HG02973 (cell line): ENCODE measurements around the gene DPYD.

Experiments used
- ATAC-seq: cut with Tn5 transposase; IDR thresholded peaks from one replicate; pipeline ENCODE4 v1.9.1; 2021; ENCODE audit warnings: moderate library complexity; ENCODE audit not compliant: unreplicated experiment

Gene DPYD

GRCh38 chr1:97630948-97631347 lies 289.9 kb downstream of the DPYD start:
- ATAC-seq, result no peak

GRCh38 chr1:97630281-97630680 lies 290.6 kb downstream of the DPYD start:
- ATAC-seq, result no peak

DNA sequence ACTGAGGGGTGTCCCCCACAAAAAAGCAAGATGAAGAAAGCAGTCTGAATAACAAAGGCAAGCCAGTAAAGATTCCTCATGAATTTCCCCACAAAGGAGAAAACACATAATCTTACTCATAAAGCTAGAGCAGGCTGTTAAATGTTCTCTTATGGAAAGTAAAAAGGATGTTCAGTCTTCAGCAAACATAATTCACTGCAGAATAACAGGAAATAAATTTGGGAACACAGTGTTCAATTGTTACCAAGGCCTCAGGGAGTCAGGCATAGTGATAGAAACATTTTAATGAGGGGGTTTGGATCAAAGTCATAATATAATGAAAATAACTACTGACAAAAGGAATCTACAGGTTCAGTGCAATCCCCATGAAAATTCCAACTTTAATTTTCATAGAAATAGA lies 297.6 kb downstream of the DPYD start:
- no peak for ATAC-seq

GRCh38 chr1:97621955-97622354 lies 298.9 kb downstream of the DPYD start:
- no peak for ATAC-seq

DNA sequence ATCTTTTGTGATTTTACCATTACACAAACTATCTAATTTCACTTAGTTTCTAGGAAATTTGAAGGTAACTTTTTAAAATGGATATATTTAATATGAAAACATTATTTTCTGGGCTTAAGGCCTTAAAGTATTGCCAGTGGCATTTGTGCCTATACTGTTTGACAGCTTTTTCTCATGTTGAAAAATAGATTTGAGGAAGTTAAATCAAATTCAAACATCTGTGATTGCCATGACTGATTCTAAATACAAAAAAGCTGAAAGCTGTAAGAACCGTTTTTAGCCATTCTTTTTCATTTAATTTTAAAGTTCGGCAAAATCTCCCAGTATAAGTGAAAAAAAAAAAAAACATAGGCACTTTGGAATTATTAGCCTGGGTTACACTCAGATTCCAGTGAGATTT lies 301.1 kb downstream of the DPYD start:
- ATAC-seq, result no peak

- ATAC-seq, result peak; percentile 75
Measured at GRCh38 chr1:97610748-97611147, 310.1 kb downstream of the DPYD start.

GRCh38 chr1:97610102-97610501 lies 310.7 kb downstream of the DPYD start:
- ATAC-seq, result no peak

GRCh38 chr1:97608272-97608671 lies 312.6 kb downstream of the DPYD start:
- ATAC-seq, result no peak

DNA sequence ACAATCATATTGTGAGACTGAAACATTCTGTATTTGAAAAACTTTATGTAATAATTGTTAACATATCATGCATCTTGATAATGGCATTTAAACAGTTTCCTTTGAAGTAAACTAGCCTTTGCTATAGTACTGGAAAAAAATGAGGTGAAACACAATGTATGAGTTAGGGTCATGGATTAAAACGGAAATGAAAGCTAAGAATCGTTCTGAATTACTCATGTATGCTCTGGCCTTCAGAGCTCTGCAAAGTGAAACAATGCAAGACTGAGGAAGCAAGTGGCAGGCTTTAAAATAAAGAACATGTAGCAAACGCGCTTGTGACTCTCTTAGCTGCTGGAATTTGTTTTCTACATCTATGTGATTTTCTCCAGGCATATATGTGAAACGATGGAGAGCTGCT lies 317.1 kb downstream of the DPYD start:
- ATAC-seq, result no peak

DNA sequence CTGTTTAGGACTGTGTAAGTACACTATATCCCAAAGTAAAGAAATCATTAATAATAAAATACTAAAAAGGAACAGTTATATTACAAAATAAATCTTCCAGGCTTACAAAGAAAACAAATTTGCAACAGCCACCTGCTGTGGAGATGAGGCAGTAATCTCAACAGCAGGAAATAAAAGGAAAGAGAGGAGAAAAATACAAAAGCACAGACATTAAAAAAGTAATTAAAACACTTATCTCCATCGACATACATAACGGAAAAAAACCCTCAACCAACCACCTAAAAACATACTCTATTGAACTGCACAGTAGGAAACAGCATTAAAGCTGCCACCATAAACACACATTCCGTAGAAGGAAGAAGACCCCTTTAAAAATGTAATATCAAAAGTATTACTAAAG lies 317.6 kb downstream of the DPYD start:
- ATAC-seq, result no peak

DNA sequence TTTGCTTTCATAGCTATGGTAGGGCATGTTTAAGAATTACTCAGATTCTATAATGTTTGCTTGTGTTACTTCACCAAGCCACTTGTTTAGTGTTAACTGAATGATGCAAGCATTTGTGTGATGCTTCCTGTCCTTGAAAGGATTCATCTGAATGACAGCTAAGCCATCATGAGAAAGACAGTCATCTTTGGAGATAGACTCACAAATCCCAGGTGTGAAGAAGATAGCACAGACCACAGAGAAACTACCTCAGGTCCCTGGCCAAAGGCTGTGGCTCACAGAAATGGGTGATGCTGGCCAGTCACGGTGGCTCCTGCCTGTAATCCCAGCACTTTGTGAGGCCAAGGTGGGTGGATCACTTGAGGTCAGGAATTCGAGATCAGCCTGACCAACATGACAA lies 321.4 kb downstream of the DPYD start:
- ATAC-seq, result no peak

- ATAC-seq, result no peak
Measured at GRCh38 chr1:97593192-97593591, 327.6 kb downstream of the DPYD start.

GRCh38 chr1:97588772-97589171 lies 332.1 kb downstream of the DPYD start:
- ATAC-seq, result no peak

GRCh38 chr1:97581614-97582051 lies 339.2 kb downstream of the DPYD start:
- no peak for ATAC-seq

DNA sequence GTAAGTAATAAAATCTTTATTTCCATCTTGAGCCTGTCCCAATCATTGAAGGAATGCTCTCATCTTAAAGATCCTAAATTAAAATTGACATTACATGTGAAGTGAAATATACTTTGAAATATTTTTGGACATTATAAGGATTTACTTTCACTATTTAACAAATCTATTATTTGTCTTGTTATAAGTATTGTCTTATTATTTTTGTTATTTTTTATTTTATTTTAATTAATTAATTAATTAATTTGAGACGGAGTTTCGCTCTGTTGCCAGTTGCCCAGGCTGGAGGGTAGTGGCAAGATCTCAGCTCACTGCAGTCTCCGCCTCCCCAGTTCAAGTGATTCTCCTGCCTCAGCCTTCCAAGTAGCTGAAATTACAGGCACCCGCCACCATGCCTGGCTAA lies 343.2 kb downstream of the DPYD start:
- no peak for ATAC-seq

DNA sequence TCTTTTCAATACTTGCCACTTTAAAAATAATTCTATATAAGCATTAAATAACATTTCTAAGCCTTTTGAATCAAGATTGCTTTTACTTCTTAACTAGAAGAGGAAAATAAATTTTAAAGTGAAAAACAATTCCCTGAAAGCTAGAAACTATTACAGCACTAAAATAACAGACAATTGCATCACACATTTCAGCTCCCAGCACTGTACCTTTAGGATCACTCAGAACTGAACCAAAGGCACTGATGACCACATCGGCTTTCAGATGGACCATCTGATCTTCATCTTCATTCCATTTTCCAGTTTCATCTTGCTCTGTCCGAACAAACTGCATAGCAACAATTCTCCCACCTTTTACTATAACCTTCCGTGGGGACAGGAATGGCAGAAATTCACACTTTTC lies 347.3 kb downstream of the DPYD start:
- ATAC-seq, result no peak

GRCh38 chr1:97572561-97572960 lies 348.3 kb downstream of the DPYD start:
- no peak for ATAC-seq

GRCh38 chr1:97571760-97572159 lies 349.1 kb downstream of the DPYD start:
- no peak for ATAC-seq

DNA sequence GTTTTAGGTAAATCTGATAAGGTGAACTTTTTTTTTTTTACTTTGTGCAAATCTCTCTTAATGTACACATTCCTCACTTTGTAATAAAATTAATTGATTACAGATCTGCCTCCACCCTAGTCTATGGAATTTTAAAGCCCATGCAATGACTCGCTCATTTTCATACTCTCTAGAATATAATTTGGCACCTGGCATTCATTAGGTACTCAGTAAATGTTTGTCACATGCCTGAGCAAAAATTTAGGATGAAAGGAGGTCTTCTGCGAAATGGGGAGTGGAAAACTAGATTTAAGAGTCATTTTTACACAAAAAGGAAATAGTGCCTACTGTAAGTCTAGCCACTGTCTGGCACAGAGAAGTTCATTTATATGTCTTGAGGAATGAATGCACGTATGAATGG lies 350.1 kb downstream of the DPYD start:
- ATAC-seq, result no peak

GRCh38 chr1:97567000-97567749 lies 353.7 kb downstream of the DPYD start:
- ATAC-seq, result no peak

- no peak for ATAC-seq
Measured at GRCh38 chr1:97565886-97566285, 354.9 kb downstream of the DPYD start.

- ATAC-seq, result no peak
Measured at GRCh38 chr1:97563926-97564325, 356.9 kb downstream of the DPYD start.

DNA sequence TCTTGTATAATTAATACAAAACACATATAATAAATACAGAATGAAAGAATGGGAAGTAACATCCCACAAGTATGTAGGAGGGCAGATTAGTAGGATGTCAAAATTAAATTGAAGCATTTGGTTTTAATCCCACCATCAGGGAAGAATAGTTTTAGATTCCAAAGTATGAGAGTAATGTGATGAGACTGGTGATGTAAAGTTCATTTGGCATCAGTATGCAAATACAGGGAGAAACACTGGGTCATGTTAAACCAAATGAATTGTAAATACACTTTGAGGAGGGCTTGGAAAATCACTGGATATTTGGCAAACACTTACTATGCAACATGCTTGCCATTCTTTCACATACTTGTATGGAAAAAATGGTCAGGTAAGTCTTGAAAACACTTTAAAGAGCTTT lies 358.8 kb downstream of the DPYD start:
- ATAC-seq, result no peak
